Subcutaneous abdominal adipose tissue (tissue), 5 donors: ENCODE measurements around the gene PLCZ1.

ENCODE experiments used
- H3K27ac ChIP-seq: one replicate; pipeline ENCODE4 v1.7.0; 2013; ENCODE audit warnings: low read depth, mild to moderate bottlenecking, inconsistent platforms, low read length, moderate library complexity
- H3K27me3 ChIP-seq, 5 donors: one replicate each; pipeline ENCODE4 v1.7.0; 2013; ENCODE audit warnings: low read length in 5 of 5, inconsistent platforms in 1 of 5; ENCODE audit not compliant: control insufficient read depth in 5 of 5, insufficient read depth in 4 of 5
- H3K36me3 ChIP-seq, 5 donors: one replicate each; pipeline ENCODE4 v1.7.0; 2013; ENCODE audit warnings: low read length in 5 of 5; ENCODE audit not compliant: control insufficient read depth in 5 of 5, insufficient read depth in 5 of 5
- H3K4me1 ChIP-seq, 5 donors: one replicate each; pipeline ENCODE4 v1.7.0; 2013; ENCODE audit warnings: low read length in 5 of 5, mild to moderate bottlenecking in 3 of 5, moderate library complexity in 1 of 5; ENCODE audit not compliant: control insufficient read depth in 5 of 5, insufficient read depth in 5 of 5
- H3K4me3 ChIP-seq, 5 donors: one replicate each; pipeline ENCODE4 v1.7.0; 2013; ENCODE audit warnings: low read length in 5 of 5, low read depth in 1 of 5
- H3K9ac ChIP-seq, 5 donors: one replicate each; pipeline ENCODE4 v1.7.0; 2013; ENCODE audit warnings: low read length in 5 of 5, mild to moderate bottlenecking in 4 of 5, moderate library complexity in 3 of 5
- H3K9me3 ChIP-seq, 5 donors: one replicate each; pipeline ENCODE4 v1.7.0; 2013; ENCODE audit warnings: low read length in 5 of 5; ENCODE audit not compliant: control insufficient read depth in 5 of 5
- donor health status: healthy.
- donor health status: healthy.
- donor health status: healthy.
- donor health status: healthy.
- donor health status: healthy.

PLCZ1 gene

GRCh38 chr12:18646286-18646890, 91.4 kb downstream of the PLCZ1 start:
- Histone ChIP-seq H3K27me3 (no peaks in the 10 kb centered on the region), H3K36me3 (no peaks in the 10 kb centered on the region), H3K4me3 (no peak overlapping the region), H3K4me1 (peaks cover 0 to 4% (median 0%) of the 10 kb centered on the region in 5 donors), H3K27ac (no peak overlapping the region), H3K9ac (no peak overlapping the region), H3K9me3 (no peaks in the 10 kb centered on the region)

GRCh38 chr12:18644564-18644963, 93.2 kb downstream of the PLCZ1 start:
- Histone ChIP-seq H3K4me3 (no peak overlapping the region), H3K9ac (no peak overlapping the region), H3K27me3 (no peaks in the 10 kb centered on the region), H3K4me1 (peaks cover 0 to 4% (median 0%) of the 10 kb centered on the region in 5 donors), H3K27ac (no peak overlapping the region), H3K36me3 (no peaks in the 10 kb centered on the region), H3K9me3 (no peaks in the 10 kb centered on the region)

DNA sequence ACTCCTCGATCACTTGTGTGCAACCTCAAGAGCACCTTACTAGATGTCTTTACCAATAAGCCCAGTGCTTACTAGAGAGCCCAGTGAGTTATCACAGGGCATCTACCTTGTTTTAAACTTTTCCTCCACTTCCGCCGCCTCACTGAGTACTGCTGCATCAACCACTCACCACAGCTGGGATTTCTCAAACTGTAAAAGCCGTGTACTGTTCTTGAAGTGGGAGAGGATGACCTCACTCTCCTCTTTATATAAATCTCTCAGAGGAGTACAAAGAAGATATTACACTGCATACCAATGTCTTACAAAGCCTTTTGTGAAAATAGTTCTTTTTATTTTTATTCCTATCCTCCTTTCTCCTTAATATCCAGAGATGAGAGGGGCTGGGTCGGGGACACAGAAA, 94.1 kb downstream of the PLCZ1 start:
- no peaks in the 10 kb centered on the region for H3K9me3 ChIP-seq
- H3K9ac ChIP-seq, result no peak overlapping the region
- H3K4me1 ChIP-seq, result peaks cover 0 to 4% (median 0%) of the 10 kb centered on the region in 5 donors
- H3K27ac ChIP-seq, result no peak overlapping the region
- H3K36me3 ChIP-seq, result no peaks in the 10 kb centered on the region
- no peaks in the 10 kb centered on the region for H3K27me3 ChIP-seq
- H3K4me3 ChIP-seq, result no peak overlapping the region

DNA sequence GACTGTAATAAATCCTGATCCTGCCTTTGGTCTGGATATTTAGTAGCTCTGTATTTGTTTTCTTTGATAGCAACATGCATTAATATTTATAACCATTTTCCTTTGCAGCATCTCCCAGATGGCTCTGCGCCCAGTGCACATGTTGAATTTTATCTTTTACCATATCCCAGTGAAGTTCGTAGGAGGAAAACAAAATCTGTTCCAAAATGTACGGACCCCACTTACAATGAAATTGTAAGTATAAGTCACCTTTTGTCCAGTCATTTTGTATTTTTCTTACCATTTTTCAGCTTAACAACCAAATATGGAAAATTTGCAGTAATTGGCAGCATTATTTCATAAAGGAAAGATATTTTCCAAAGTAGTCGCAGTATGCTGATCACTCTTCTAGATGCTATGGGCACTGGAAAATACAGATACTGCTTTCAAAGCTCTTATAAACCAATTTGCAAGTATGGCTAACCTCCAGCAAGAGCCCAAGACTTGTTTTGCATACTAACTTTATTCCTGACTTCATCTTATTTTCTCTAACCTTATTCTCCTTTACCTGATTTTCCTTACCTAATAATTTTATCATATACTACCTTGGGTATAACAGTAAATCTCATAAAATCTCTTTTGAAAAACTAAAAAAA, 97.4 kb downstream of the PLCZ1 start:
- peaks cover 0 to 8% (median 4%) of the 10 kb centered on the region in 5 donors for H3K4me1 ChIP-seq
- no peaks in the 10 kb centered on the region for H3K36me3 ChIP-seq
- no peaks in the 10 kb centered on the region for H3K9me3 ChIP-seq
- H3K9ac ChIP-seq, result no peak overlapping the region
- no peaks in the 10 kb centered on the region for H3K27me3 ChIP-seq
- no peak overlapping the region for H3K27ac ChIP-seq
- H3K4me3 ChIP-seq, result no peak overlapping the region

DNA sequence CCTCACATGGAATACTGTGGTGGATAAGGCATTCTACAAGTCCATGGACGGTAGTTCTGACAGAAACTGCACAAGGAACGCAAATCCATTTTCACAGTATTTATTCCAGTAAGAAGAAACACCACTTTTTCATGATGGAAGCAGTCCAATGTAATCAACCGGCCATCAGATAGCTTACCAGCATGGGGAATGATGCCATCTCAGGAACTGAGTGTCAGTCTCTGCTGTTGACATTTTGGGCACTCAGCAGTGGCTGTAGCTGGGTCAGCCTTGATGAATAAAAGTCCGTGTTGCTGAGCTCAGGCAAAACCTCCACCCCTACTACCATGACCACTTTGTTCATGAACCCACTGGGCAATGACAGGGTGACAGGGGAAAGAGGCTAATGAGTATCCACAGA, 103.4 kb downstream of the PLCZ1 start:
- Histone ChIP-seq H3K9me3 (no peaks in the 10 kb centered on the region), H3K9ac (no peak overlapping the region), H3K4me1 (peaks cover 0 to 8% (median 4%) of the 10 kb centered on the region in 5 donors), H3K4me3 (no peak overlapping the region), H3K27ac (no peak overlapping the region), H3K36me3 (no peaks in the 10 kb centered on the region), H3K27me3 (no peaks in the 10 kb centered on the region)
